Psoas muscle (tissue), 8 donors: ENCODE measurements around the gene PLXNA4. TPM values are rescaled to one million over a fixed set of nuclear protein-coding genes. Genes with fewer than 3 reads are reported as not detected.

Experiments
- ATAC-seq, 4 donors: fragments of 200-7000 bp; cut with Tn5 transposase; one replicate each; pipeline ENCODE4 v1.9.1; 2020; ENCODE audit warnings: moderate library complexity in 3 of 4, mild to moderate bottlenecking in 2 of 4
- DNase-seq, 2 donors: peaks; one replicate each; pipeline ENCODE4 v3.0.0-alpha.2; 2020
- H3K27ac ChIP-seq: fragments of 200-600 bp; one replicate; pipeline ENCODE4 v1.8.0; 2022
- H3K27me3 ChIP-seq, 3 donors: fragments of 200-600 bp in 1 of 3; one replicate each; pipeline versions ENCODE4 v1.6.1 to v1.8.0; 2013 to 2022; ENCODE audit warnings: low read length in 2 of 3, mild to moderate bottlenecking in 2 of 3, moderate library complexity in 1 of 3; ENCODE audit not compliant: insufficient read depth in 3 of 3
- H3K36me3 ChIP-seq, 2 donors: fragments of 200-600 bp in 1 of 2; one replicate each; pipeline versions ENCODE4 v1.6.1 to v1.8.0; 2013 to 2022; ENCODE audit warnings: low read depth in 1 of 2, mild to moderate bottlenecking in 1 of 2, moderate library complexity in 1 of 2; ENCODE audit not compliant: insufficient read depth in 1 of 2
- H3K4me1 ChIP-seq: fragments of 200-600 bp; one replicate; pipeline ENCODE4 v1.8.0; 2022
- H3K4me3 ChIP-seq: fragments of 200-600 bp; one replicate; pipeline ENCODE4 v1.8.0; 2022; ENCODE audit warnings: mild to moderate bottlenecking
- H3K9me3 ChIP-seq: fragments of 200-600 bp; one replicate; pipeline ENCODE4 v1.8.0; 2022
- WGBS, 3 donors: extraction: QIAGEN DNeasy Blood & Tissue Kit; methylation state at CpG; one replicate each; pipeline versions ENCODE4 v1.1.6 to v1.1.7; 2013; 5-methylcytosine and 5-hydroxymethylcytosine counted together
- intact Hi-C, 2 donors: fragments of 100-400 bp; cut with DNase I; formaldehyde crosslinking; loops; one replicate each; pipeline versions ENCODE4 v1.11.0 to v1.14.2; 2022
- polyA plus RNA-seq, 3 donors: library from polyadenylated mRNA; stranded (reverse); fragments of 200-250 nt; gene quantifications; one replicate each; pipeline ENCODE4 v1.2.3, GENCODE V29; 2013
- total RNA-seq, 4 donors: library from RNA; stranded (reverse); fragmentation: NEBNext Ultra II Directional in 2 of 4; extraction: Animal tissue kit (Norgen Biotek cat#: 25700) in 2 of 4; gene quantifications; one replicate each; pipeline versions ENCODE4 v1.2.1 to v1.2.4, GENCODE V29; 2021 to 2023
- TF ChIP-seq, protein P1 (sequence below): fragments of 200-600 bp; IDR thresholded peaks from one replicate; pipeline ENCODE4 v1.8.0; 2022; ENCODE audit warnings: antibody characterized with exemption
- donor health status: healthy with polysubstance abuse.
- donor health status: DM: no; HTN: no; CAD: no; lungs with moderate emphysema.
- donor health status: Bipolar disorder and iron deficiency.
- donor health status: healthy.
- donor health status: DM: yes; HTN: yes; CAD: no.
- donor health status: DM: no; HTN: no; CAD: no.
- donor health status: DM: no; HTN: no; CAD: no.
- donor health status: DM: yes; HTN: yes; CAD: no.

The PLXNA4 gene
- total and polyA plus RNA-seq, 7 donors, result 0.15 to 2.5 (median 0.88) TPM

DNA sequence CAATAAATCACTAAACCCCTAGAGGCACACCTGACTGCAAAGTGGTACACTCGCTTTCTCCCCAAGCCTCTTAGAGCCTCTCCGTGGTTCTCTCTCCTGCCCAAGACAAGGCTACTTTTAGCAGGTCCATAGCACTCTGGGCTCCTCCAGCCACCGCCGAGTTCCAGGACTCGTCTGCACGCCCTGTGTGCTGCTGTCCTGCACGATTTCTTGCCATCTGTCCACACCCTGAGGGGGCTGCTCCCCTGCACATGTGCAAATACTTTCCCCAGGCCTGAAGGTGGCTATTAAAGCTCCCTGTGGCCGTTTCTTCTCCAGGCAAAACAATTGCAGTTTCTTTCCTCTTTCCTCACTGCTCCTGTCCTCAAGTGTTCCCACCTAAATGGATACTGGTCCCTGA, 414.3 kb downstream of the PLXNA4 start:
- H3K4me1 ChIP-seq, result no peaks in the 10 kb centered on the region
- no peaks in the 10 kb centered on the region for H3K36me3 ChIP-seq
- DNase-seq, result no peak
- no peaks in the 10 kb centered on the region for H3K9me3 ChIP-seq
- H3K4me3 ChIP-seq, result no peak overlapping the region
- 78 to 87% (median 80%) methylated on average over 8 of the region's 8 CpGs for WGBS, 3 donors
- no peak overlapping the region for H3K27ac ChIP-seq
- TF ChIP-seq, protein P1, sequence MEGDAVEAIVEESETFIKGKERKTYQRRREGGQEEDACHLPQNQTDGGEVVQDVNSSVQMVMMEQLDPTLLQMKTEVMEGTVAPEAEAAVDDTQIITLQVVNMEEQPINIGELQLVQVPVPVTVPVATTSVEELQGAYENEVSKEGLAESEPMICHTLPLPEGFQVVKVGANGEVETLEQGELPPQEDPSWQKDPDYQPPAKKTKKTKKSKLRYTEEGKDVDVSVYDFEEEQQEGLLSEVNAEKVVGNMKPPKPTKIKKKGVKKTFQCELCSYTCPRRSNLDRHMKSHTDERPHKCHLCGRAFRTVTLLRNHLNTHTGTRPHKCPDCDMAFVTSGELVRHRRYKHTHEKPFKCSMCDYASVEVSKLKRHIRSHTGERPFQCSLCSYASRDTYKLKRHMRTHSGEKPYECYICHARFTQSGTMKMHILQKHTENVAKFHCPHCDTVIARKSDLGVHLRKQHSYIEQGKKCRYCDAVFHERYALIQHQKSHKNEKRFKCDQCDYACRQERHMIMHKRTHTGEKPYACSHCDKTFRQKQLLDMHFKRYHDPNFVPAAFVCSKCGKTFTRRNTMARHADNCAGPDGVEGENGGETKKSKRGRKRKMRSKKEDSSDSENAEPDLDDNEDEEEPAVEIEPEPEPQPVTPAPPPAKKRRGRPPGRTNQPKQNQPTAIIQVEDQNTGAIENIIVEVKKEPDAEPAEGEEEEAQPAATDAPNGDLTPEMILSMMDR, result no peak
- no peaks in the 10 kb centered on the region for H3K27me3 ChIP-seq
- intact Hi-C loops, result no loop called here
- no peak for ATAC-seq

DNA sequence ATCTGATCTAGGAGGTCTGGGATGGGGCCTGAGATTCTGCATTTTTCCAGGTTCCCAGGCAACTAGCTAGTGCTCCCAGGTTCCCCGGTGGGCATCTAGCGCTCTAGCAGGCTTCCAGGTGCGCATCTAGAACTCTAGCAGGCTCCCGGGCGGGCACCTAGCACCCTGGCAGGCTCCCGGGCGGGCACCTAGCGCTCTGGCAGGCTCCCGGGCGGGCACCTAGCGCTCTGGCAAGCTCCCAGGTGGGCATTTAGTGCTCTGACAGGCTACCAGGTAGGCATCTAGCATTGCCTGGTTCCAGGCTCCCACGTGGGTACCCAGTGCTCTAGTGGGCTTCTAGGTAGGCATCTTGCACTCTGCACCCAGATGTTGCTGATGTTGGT, 414.7 kb downstream of the PLXNA4 start:
- H3K9me3 ChIP-seq, result no peaks in the 10 kb centered on the region
- intact Hi-C loops, result no loop called here
- DNase-seq, result no peak
- H3K27me3 ChIP-seq, result no peaks in the 10 kb centered on the region
- no peak overlapping the region for H3K27ac ChIP-seq
- TF ChIP-seq, protein P1, result no peak
- no peak for ATAC-seq
- no peaks in the 10 kb centered on the region for H3K4me1 ChIP-seq
- no peak overlapping the region for H3K4me3 ChIP-seq
- 94 to 96% (median 96%) methylated on average over 12 of the region's 12 CpGs for WGBS, 3 donors
- no peaks in the 10 kb centered on the region for H3K36me3 ChIP-seq

DNA sequence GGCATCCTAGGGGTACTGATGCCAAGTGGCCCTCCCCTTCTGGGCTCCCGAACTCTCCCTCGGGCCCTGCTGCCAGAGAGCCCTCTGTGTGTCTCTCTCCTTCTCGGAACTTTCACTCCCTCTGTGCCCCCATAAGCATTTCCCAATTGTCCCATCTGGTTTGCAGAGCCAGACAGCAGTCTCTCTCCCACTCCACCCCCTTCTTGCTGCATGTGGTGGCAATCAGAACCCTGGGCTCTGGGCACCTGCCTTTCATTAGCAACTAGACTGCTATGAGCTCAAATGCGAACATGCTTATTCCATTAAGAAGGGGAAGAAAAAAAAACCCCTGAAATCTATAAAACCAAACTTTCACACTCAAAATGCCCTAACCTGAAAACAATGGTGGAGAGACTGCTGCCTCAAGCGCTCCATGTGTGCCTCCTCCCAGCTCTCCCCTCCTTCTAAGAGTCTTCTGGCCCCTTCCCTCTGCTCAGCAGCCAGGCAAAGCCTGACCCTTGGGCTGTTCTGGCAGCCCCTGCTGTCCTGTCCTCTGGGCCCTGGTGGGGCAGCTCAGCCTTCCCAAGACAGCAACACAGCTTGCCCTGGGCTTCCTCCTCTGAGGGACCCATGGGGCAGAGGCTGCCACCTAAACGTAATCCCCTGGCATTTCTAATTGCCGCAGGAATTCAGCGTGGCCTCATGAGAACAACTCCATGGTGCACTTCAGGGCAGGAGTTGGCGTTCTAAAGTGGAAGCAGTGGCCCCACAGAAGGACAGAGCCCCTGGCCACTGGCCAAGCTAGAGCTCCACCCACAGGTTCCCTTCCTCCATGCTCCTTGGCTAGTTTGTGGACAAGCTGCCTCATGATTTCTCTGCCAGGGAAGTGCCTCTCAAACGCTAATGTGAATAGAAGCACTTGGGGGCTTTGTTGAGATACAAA, 415.4 kb downstream of the PLXNA4 start:
- peak; percentile 55 to 84 (median 78) for ATAC-seq
- Histone ChIP-seq H3K4me1 (no peaks in the 10 kb centered on the region), H3K4me3 (no peak overlapping the region), H3K36me3 (no peaks in the 10 kb centered on the region), H3K27me3 (no peaks in the 10 kb centered on the region), H3K9me3 (no peaks in the 10 kb centered on the region), H3K27ac (no peak overlapping the region)
- TF ChIP-seq, protein P1, result no peak
- intact Hi-C loops, result no loop called here
- peak; percentile 38 to 71 for DNase-seq
- WGBS, 3 donors, result 40 to 72% (median 40%) methylated on average over 10 of the region's 10 CpGs

DNA sequence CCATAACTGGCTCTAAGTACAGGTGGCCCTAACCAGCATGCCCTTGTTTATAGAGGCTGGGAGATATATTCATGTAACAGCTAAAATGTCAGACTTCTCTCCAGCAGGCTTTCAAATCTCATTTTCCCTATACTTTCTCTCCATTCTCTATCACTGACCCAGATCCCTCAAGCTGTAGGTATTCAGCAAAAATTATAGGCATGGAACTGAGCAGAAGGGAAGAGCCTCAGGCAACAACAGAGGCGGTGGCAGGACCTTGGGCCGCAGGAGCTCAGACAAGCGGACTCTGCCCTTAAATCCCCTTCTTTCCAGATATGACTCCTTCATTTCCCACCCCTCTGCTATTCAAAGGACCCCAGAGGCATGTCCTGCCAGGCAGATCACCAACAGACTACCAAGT, 417.4 kb downstream of the PLXNA4 start:
- intact Hi-C loops, result loop anchor here in 1 of 2 donors (5.0 kb wide), 1 partner anchor 212 kb away; no protein-coding TSS in a partner anchor
- ATAC-seq (no peak), DNase-seq (no peak)
- Histone ChIP-seq H3K27ac (no peak overlapping the region), H3K4me1 (no peaks in the 10 kb centered on the region), H3K9me3 (no peaks in the 10 kb centered on the region), H3K4me3 (no peak overlapping the region), H3K36me3 (no peaks in the 10 kb centered on the region), H3K27me3 (no peaks in the 10 kb centered on the region)
- TF ChIP-seq, protein P1, result no peak
- 98 to 100% (median 98%) methylated on average over 3 of the region's 3 CpGs for WGBS, 3 donors
